ENCODE results near the gene CHD1L.
"Not testable (repeated sequence)": the region's sequence is repeated elsewhere in the genome, so short reads cannot be mapped to it uniquely, and the experiment has no call there.

The CHD1L gene

GRCh38 chr1:147242449-147243227 lies at the start of gene CHD1L:
CHD1L (plus strand) TSS chr1:147242684; CDS start chr1:147242704, 20 bp downstream.
- CTCF ChIA-PET = interaction anchor here (0.6 to 3.4 kb wide), 36 partner anchors 8 to 157 kb away, joined by 3 to 77 read pairs (median 4); partner anchors contain the start of genes FMO5 and PRKAB2
- TF ChIP-seq CTCF (IDR thresholded peaks at IDR 0.05; ENCODE audit: insufficient read depth, low read length, missing control alignments) = peak; percentile 92
- peak within 1 kb of the TSS; percentile 91 for H3K4me3 ChIP-seq (ENCODE audit: low read depth, low read length)
- DNase-seq (ENCODE audit: low read depth, low spot score) = peak; percentile 69
- POLR2A ChIA-PET = interaction anchor here (0.7 to 1.6 kb wide), 6 partner anchors 28 to 75 kb away, joined by 3 to 6 read pairs (median 4); no protein-coding TSS in a partner anchor

GRCh38 chr1:147197324-147197723 lies 45.2 kb upstream of the CHD1L start:
- CTCF ChIA-PET; DNase-seq (ENCODE audit: low read depth, low spot score); POLR2A ChIA-PET; H3K4me3 ChIP-seq (ENCODE audit: low read depth, low read length): not testable (repeated sequence)

GRCh38 chr1:147201276-147201675 lies 41.2 kb upstream of the CHD1L start:
- no peak for DNase-seq (ENCODE audit: low read depth, low spot score)
- H3K4me3 ChIP-seq (ENCODE audit: low read depth, low read length) = no peak overlapping the region
- CTCF ChIA-PET = interaction anchor here (1.4 kb wide), 1 partner anchor 29 kb away, joined by 3 read pairs; the partner anchor contains the start of gene PRKAB2
- no peak for TF ChIP-seq CTCF (IDR thresholded peaks at IDR 0.05; ENCODE audit: insufficient read depth, low read length, missing control alignments)
- POLR2A ChIA-PET = no interaction called here

GRCh38 chr1:147201786-147202185 lies 40.7 kb upstream of the CHD1L start:
- ChIA-PET CTCF (no interaction called here), POLR2A (no interaction called here)
- DNase-seq (ENCODE audit: low read depth, low spot score) = no peak
- no peak overlapping the region for H3K4me3 ChIP-seq (ENCODE audit: low read depth, low read length)
- no peak for TF ChIP-seq CTCF (IDR thresholded peaks at IDR 0.05; ENCODE audit: insufficient read depth, low read length, missing control alignments)

GRCh38 chr1:147202576-147202975 lies 39.9 kb upstream of the CHD1L start:
- H3K4me3 ChIP-seq (ENCODE audit: low read depth, low read length) = no peak overlapping the region
- CTCF ChIA-PET = no interaction called here
- DNase-seq (ENCODE audit: low read depth, low spot score) = no peak
- POLR2A ChIA-PET = no interaction called here
- no peak for TF ChIP-seq CTCF (IDR thresholded peaks at IDR 0.05; ENCODE audit: insufficient read depth, low read length, missing control alignments)

- H3K4me3 ChIP-seq (ENCODE audit: low read depth, low read length) = no peak overlapping the region
- ChIA-PET CTCF (interaction anchor here (1.4 kb wide), 1 partner anchor 39 kb away, joined by 4 read pairs; the partner anchor contains the start of gene CHD1L), POLR2A (no interaction called here)
- DNase-seq (ENCODE audit: low read depth, low spot score) = no peak
- no peak for TF ChIP-seq CTCF (IDR thresholded peaks at IDR 0.05; ENCODE audit: insufficient read depth, low read length, missing control alignments)
Measured at GRCh38 chr1:147204080-147204479, 38.4 kb upstream of the CHD1L start.

Data from AG04449 (cell line).